Ishikawa (cell line): Measurements from ENCODE around the gene TBL1Y.

Experiments used
- CEBPB ChIP-seq: IDR thresholded peaks from 2 replicates; pipeline ENCODE4 v1.6.1; 2012
- CREB1 ChIP-seq: IDR thresholded peaks from 2 replicates; pipeline ENCODE4 v1.6.1; 2012; ENCODE audit warnings: low read depth
- EGR1 ChIP-seq: IDR thresholded peaks from 2 replicates; pipeline ENCODE4 v1.6.1; 2012
- EP300 ChIP-seq: IDR thresholded peaks from 2 replicates; pipeline ENCODE4 v1.6.1; 2012; ENCODE audit warnings: borderline replicate concordance
- FOXM1 ChIP-seq: IDR thresholded peaks from 2 replicates; pipeline ENCODE4 v1.6.1; 2012; ENCODE audit warnings: low read depth, borderline replicate concordance
- MAX ChIP-seq: IDR thresholded peaks from 2 replicates; pipeline ENCODE4 v1.6.1; 2012
- NFIC ChIP-seq: IDR thresholded peaks from 2 replicates; pipeline ENCODE4 v1.6.1; 2012
- RAD21 ChIP-seq: IDR thresholded peaks from 2 replicates; pipeline ENCODE4 v1.6.1; 2012; ENCODE audit warnings: low read depth
- TAF1 ChIP-seq: IDR thresholded peaks from 2 replicates; pipeline ENCODE4 v1.6.1; 2012; ENCODE audit warnings: low read depth, mild to moderate bottlenecking
- TCF12 ChIP-seq: IDR thresholded peaks from 2 replicates; pipeline ENCODE4 v1.6.1; 2012; ENCODE audit warnings: low read depth
- TEAD4 ChIP-seq: IDR thresholded peaks from 2 replicates; pipeline ENCODE4 v1.6.1; 2012
- YY1 ChIP-seq: IDR thresholded peaks from 2 replicates; pipeline ENCODE4 v1.6.1; 2012; ENCODE audit warnings: low read depth
- ZBTB7A ChIP-seq: IDR thresholded peaks from 2 replicates; pipeline ENCODE4 v1.6.1; 2012; ENCODE audit warnings: low read depth
- TF ChIP-seq, protein P1 (sequence below): IDR thresholded peaks from 2 replicates; pipeline ENCODE4 v1.6.1; 2012; ENCODE audit warnings: low read depth, mild to moderate bottlenecking
- TF ChIP-seq, protein P2 (sequence below): IDR thresholded peaks from 2 replicates; pipeline ENCODE4 v1.6.1; 2012

Gene TBL1Y

GRCh38 chrY:6966521-6966920 is 56.0 kb downstream of the TBL1Y start:
- no peak for TF ChIP-seq NFIC
- no peak for TF ChIP-seq RAD21
- no peak for TF ChIP-seq TEAD4
- TF ChIP-seq, protein P1, sequence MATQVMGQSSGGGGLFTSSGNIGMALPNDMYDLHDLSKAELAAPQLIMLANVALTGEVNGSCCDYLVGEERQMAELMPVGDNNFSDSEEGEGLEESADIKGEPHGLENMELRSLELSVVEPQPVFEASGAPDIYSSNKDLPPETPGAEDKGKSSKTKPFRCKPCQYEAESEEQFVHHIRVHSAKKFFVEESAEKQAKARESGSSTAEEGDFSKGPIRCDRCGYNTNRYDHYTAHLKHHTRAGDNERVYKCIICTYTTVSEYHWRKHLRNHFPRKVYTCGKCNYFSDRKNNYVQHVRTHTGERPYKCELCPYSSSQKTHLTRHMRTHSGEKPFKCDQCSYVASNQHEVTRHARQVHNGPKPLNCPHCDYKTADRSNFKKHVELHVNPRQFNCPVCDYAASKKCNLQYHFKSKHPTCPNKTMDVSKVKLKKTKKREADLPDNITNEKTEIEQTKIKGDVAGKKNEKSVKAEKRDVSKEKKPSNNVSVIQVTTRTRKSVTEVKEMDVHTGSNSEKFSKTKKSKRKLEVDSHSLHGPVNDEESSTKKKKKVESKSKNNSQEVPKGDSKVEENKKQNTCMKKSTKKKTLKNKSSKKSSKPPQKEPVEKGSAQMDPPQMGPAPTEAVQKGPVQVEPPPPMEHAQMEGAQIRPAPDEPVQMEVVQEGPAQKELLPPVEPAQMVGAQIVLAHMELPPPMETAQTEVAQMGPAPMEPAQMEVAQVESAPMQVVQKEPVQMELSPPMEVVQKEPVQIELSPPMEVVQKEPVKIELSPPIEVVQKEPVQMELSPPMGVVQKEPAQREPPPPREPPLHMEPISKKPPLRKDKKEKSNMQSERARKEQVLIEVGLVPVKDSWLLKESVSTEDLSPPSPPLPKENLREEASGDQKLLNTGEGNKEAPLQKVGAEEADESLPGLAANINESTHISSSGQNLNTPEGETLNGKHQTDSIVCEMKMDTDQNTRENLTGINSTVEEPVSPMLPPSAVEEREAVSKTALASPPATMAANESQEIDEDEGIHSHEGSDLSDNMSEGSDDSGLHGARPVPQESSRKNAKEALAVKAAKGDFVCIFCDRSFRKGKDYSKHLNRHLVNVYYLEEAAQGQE, result no peak
- TF ChIP-seq CREB1, result no peak
- TF ChIP-seq EP300, result no peak
- no peak for TF ChIP-seq YY1
- no peak for TF ChIP-seq TCF12
- TF ChIP-seq, protein P2, sequence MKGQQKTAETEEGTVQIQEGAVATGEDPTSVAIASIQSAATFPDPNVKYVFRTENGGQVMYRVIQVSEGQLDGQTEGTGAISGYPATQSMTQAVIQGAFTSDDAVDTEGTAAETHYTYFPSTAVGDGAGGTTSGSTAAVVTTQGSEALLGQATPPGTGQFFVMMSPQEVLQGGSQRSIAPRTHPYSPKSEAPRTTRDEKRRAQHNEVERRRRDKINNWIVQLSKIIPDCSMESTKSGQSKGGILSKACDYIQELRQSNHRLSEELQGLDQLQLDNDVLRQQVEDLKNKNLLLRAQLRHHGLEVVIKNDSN, result no peak
- no peak for TF ChIP-seq TAF1
- TF ChIP-seq ZBTB7A, result no peak
- no peak for TF ChIP-seq EGR1

DNA sequence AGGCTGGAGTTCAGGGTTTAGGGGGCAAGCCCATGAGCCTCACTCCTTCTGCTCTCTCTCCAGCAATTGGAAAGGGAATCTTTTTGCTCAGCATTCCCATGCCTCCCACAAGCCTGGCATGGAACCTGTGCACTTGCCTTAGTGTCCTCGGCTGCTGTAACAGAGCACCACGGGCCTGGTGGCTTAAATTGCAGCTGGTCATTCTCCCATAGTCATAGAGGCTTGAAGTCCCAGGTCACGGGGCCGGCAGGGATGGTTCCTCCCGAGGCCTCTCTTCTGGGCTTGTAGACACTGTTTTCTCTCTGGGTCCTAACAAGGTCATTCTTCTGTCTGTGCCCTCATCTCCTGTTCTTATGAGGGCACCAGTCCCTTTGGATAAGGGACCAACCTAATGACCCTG is 57.2 kb downstream of the TBL1Y start:
- TF ChIP-seq CEBPB (no peak), RAD21 (no peak), NFIC (no peak), TAF1 (no peak), MAX (no peak), EGR1 (no peak), EP300 (no peak), TCF12 (no peak), ZBTB7A (no peak), FOXM1 (no peak), TEAD4 (no peak), CREB1 (no peak), YY1 (no peak)
- TF ChIP-seq, protein P1, result no peak
- TF ChIP-seq, protein P2, result no peak

DNA sequence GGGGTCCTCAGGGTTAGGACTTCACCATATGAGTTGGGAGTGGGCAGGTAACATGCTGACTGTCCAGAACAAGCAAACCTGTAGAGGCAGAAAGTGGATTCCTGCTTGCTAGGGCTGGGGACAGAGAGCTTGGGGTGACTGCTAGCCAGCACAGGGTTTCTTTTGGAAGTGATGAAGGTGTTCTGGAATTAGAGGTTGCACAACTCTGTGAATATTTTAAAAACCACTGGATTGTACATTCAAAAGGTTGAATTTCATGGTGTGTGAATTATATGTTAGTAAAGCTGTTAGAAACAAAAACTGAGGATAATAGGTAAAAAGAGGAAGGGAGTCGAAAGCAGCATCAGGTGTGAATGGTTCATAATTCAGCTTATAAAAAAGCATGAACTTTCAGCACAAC is 57.7 kb downstream of the TBL1Y start:
- TF ChIP-seq RAD21 (no peak), NFIC (no peak), TEAD4 (no peak), EGR1 (no peak), CREB1 (no peak), EP300 (no peak)

GRCh38 chrY:6972271-6972887 is 61.9 kb downstream of the TBL1Y start:
- TF ChIP-seq EGR1 (no peak), FOXM1 (no peak), TCF12 (no peak), TEAD4 (no peak)

DNA sequence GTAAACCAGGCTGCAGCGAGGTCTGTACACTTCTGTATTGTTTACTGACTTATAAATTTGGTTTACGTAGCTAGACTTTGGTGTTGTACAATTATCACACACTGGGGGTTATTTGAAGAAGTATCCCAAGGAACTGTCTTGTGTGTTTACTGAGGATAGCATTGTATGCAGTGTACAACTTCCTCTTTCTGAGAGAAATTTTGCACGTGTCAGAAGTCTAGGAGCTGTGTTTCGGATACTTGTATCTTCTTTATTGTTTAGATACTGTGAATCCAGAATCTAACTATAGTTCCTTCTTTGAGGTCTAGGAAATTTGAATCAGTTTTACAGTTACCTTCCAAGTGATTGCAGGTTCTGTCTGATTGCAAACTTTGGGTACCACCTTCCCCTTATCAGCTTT is 64.5 kb downstream of the TBL1Y start:
- TF ChIP-seq YY1 (no peak), TAF1 (no peak), TEAD4 (no peak), CEBPB (no peak), EP300 (no peak), MAX (no peak), FOXM1 (no peak), EGR1 (no peak), CREB1 (no peak), ZBTB7A (no peak), TCF12 (no peak), NFIC (no peak)
- TF ChIP-seq, protein P1, result no peak
- TF ChIP-seq, protein P2, result no peak
